ENCODE measurements around the gene DIS3L2.
A peak's percentile ranks its signal among the peaks of the same experiment; 100 is the strongest.

DIS3L2 gene

GRCh38 chr2:232276733-232277313 lies 315.3 kb downstream of the DIS3L2 start:
- no peak for DNase-seq

- no peak for DNase-seq
Observed at GRCh38 chr2:232278534-232278933, 317.0 kb downstream of the DIS3L2 start.

GRCh38 chr2:232280341-232280740 lies 318.8 kb downstream of the DIS3L2 start:
- DNase-seq = no peak

- no peak for DNase-seq
Observed at GRCh38 chr2:232281858-232282507, 320.5 kb downstream of the DIS3L2 start.

- DNase-seq = no peak
Observed at GRCh38 chr2:232282508-232283055, 321.1 kb downstream of the DIS3L2 start.

- DNase-seq = no peak
Observed at GRCh38 chr2:232286001-232286868, 324.7 kb downstream of the DIS3L2 start.

GRCh38 chr2:232287316-232287715 lies 325.8 kb downstream of the DIS3L2 start:
- no peak for DNase-seq

GRCh38 chr2:232288489-232289030 lies 327.0 kb downstream of the DIS3L2 start:
- no peak for DNase-seq

GRCh38 chr2:232290668-232291067 lies 329.2 kb downstream of the DIS3L2 start:
- no peak for DNase-seq

GRCh38 chr2:232291343-232291742 lies 329.8 kb downstream of the DIS3L2 start:
- no peak for DNase-seq

GRCh38 chr2:232292395-232293154 lies 331.1 kb downstream of the DIS3L2 start:
- peak; percentile 79 for DNase-seq

- no peak for DNase-seq
Observed at GRCh38 chr2:232293191-232293590, 331.7 kb downstream of the DIS3L2 start.

- no peak for DNase-seq
Observed at GRCh38 chr2:232295971-232296370, 334.5 kb downstream of the DIS3L2 start.

GRCh38 chr2:232296776-232297525 lies 335.4 kb downstream of the DIS3L2 start:
- no peak for DNase-seq

- no peak for DNase-seq
Observed at GRCh38 chr2:232299084-232299483, 337.6 kb downstream of the DIS3L2 start.

GRCh38 chr2:232299927-232300674 lies 338.6 kb downstream of the DIS3L2 start:
- no peak for DNase-seq

GRCh38 chr2:232300894-232301387 lies 339.4 kb downstream of the DIS3L2 start:
- DNase-seq = no peak

- no peak for DNase-seq
Observed at GRCh38 chr2:232304236-232304635, 342.7 kb downstream of the DIS3L2 start.

GRCh38 chr2:232306741-232307305 lies 345.3 kb downstream of the DIS3L2 start:
- DNase-seq = no peak

- no peak for DNase-seq
Observed at GRCh38 chr2:232307854-232308253, 346.3 kb downstream of the DIS3L2 start.
